Esophagus mucosa (tissue), 1 donor: Measurements from ENCODE around the gene IL16. TPM values are rescaled to one million over a fixed set of nuclear protein-coding genes. Genes with fewer than 3 reads are reported as not detected.
"Not testable (repeated sequence)": the region's sequence is repeated elsewhere in the genome, so short reads cannot be mapped to it uniquely, and the experiment has no call there.

Source experiments
- ATAC-seq: fragments of 200-7000 bp; cut with Tn5 transposase; one replicate; pipeline ENCODE4 v1.9.1; 2020
- total RNA-seq: library from RNA; stranded (reverse); gene quantifications from one replicate; pipeline ENCODE4 v1.2.4, GENCODE V29; 2023
- donor health status: DM: yes; HTN: yes; CAD: no.

IL16 gene
- total RNA-seq, 1 donor from 2014 or later, result 2.7 TPM

DNA sequence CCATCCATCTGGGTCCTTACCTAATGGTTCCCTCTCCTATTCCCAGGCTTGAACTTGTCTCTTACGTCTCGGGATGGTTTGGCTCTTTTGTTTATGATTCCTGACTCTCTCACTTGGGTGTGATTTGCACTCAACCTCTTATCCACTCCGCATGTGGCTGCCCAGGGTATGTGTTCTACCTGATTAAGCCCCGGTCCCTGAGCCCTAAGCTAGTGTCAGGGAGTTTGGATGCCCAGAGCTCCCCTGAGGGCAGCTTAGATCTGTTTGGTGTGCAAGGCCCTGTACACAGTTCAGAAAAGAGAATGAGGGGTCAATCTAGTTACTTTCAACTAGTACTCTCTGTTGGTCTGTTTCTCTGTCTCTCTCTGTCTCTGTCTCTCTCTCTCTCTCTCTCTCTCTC, 143.2 kb downstream of the IL16 start:
- ATAC-seq, result no peak

DNA sequence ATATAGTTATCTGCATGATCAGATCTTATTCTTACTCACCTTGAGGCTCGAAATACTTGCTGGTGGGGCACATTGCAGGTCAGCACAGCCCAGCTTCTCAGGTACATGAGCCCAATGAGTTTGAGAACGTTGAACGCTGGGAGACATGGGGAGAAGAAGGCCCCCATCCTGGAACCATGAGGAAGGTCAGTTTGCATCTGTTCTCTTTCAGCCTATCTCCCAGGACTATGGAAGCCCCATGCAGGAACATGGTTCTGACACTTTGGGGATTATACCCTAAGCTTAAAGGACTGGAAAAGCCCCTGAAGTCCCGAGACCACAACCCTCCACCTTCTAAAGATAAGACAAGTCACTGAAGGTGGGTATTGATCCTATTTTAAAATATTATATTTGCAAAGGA, 144.7 kb downstream of the IL16 start:
- no peak for ATAC-seq

GRCh38 chr15:81343371-81343770, 146.7 kb downstream of the IL16 start:
- no peak for ATAC-seq

DNA sequence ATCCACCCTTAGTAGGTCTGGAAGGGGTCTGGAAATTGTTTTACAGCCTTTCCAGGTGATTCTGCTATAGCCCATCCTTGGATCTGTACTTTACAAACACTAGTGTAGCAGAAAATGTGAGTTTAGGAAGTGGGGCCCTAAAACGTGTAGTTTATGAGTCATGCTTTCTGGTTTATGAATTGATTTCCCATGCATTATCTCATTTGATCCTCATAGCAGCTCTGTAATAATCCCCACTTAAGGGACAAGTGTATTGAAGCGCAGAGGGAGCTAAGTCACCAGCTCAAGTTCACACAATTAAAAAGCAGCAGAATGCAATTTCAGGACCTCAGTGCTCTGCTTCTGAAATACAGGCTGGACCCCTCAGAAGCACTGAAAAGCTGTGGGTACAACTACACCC, 149.9 kb downstream of the IL16 start:
- no peak for ATAC-seq

GRCh38 chr15:81347910-81348309, 151.2 kb downstream of the IL16 start:
- ATAC-seq, result no peak

- ATAC-seq, result not testable (repeated sequence)
These were observed 152.0 kb downstream of the IL16 start for GRCh38 chr15:81348691-81349090.

GRCh38 chr15:81349271-81349670, 152.6 kb downstream of the IL16 start:
- ATAC-seq, result no peak

GRCh38 chr15:81351651-81352050, 155.0 kb downstream of the IL16 start:
- ATAC-seq, result no peak

GRCh38 chr15:81356252-81356651, 159.6 kb downstream of the IL16 start:
- no peak for ATAC-seq

DNA sequence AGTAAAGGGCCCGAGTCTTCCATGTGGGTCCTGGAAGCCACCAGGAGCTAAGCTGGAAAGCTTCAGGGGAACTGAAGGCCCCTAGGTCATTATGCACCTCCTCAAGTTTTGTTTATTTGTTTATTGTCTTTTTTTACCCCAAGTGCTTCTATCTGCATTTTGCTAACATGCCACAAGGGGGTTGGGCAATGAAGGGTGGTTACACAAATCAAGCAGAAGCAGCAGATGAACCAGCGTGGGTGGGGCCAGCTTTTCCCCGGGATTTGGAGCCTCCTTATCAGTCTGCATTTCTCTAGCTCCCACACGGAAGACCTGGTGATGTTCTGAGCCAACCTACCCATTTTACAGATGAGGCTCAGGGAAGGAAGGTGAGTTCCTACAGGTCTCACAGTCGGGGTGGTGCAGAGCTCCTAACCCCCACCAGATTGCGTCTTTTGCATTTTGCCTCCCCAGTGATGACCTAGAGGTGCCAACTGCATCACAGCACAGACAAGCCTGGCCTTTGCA, 160.6 kb downstream of the IL16 start:
- ATAC-seq, result no peak

DNA sequence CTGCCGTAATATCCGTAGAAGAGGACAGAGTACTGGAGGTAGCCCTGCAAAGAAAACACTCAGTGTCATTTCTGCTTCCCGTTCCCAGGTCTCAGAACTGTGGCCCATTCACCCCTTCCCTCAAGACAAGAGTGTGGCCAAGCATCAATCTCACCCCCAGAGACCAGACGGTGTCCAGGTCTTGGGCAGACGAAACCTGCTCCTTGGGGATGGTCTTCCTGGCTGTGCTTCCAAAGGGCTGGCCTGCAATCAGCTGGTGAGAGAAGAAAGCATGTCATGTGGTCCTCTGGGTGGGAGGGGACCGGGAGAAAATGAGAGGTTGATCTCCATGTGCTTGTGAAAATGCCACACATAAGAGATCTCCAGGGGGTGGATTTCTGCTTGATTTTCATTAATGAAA, 161.6 kb downstream of the IL16 start:
- no peak for ATAC-seq

GRCh38 chr15:81360491-81360890, 163.8 kb downstream of the IL16 start:
- no peak for ATAC-seq

- ATAC-seq, result no peak
These were observed 165.2 kb downstream of the IL16 start for GRCh38 chr15:81361891-81362290.

DNA sequence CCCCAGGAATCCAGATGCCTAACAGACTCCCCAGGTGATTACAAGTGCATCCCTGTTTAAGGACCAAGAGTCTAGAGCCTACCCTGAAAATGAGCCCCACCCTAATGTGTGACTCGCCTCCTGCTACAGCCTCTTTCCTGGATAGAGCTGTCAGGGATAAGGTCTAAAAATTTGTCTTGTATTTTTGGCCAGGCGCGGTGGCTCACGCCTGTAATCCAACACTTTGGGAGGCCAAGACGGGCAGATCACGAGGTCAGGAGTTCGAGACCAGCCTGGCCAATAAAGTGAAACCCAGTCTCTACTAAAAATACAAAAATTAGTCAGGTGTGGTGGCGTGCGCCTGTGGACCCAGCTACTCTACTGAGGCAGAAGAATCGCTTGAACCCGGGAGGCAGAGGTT, 166.1 kb downstream of the IL16 start:
- ATAC-seq, result no peak

- ATAC-seq, result no peak
These were observed 166.6 kb downstream of the IL16 start for GRCh38 chr15:81363276-81363675.

Other genes with a start within 250 kb of the IL16 start
- 15.7 TPM for gene MESD, start 207.1 kb upstream of the IL16 start, total RNA-seq
- 17.7 TPM for gene TLNRD1, start 196.0 kb upstream of the IL16 start, total RNA-seq
- gene CFAP161, start 62.6 kb upstream of the IL16 start, total RNA-seq, result 0.36 TPM
- 17.1 TPM for gene STARD5, start 127.3 kb downstream of the IL16 start, total RNA-seq
- not detected for gene TMC3, start 177.3 kb downstream of the IL16 start, total RNA-seq